ENCODE results near the gene KDM5B. TPM values are rescaled to one million over a fixed set of nuclear protein-coding genes. Genes with fewer than 3 reads are reported as not detected.
"Not testable (repeated sequence)": the region's sequence is repeated elsewhere in the genome, so short reads cannot be mapped to it uniquely, and the experiment has no call there.

Gene KDM5B
- total RNA-seq, 4 donors from 2014 or later = 21.8 to 180 (median 47.1) TPM

DNA sequence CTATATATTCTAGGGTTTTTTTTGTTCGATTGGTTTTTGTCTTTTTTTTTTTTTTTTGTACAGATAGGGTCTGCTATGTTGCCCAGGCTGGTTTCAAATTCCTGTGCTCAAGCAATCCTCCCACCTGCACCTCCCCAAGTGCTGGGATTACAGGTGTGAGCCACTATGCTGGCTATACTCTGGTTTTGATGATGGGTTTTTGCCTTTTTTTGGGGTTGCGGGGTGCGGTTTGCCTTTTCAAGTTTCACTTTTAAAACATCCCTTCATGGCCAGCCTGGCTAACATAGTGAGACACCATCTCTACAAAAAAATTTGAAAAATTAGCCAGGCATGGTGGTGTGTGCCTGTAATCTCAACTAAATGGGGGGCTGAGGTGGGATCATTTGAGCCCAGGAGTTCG is 10.0 kb downstream of the KDM5B start:
- Histone ChIP-seq H3K27me3 (no peaks in the 10 kb centered on the region), H3K9me3 (no peaks in the 10 kb centered on the region), H3K4me3 (no peak overlapping the region), H3K27ac (no peak overlapping the region), H3K4me1 (peaks cover 0 to 6% of the 10 kb centered on the region in 2 donors), H3K36me3 (no peaks in the 10 kb centered on the region)
- TF ChIP-seq, protein P1, sequence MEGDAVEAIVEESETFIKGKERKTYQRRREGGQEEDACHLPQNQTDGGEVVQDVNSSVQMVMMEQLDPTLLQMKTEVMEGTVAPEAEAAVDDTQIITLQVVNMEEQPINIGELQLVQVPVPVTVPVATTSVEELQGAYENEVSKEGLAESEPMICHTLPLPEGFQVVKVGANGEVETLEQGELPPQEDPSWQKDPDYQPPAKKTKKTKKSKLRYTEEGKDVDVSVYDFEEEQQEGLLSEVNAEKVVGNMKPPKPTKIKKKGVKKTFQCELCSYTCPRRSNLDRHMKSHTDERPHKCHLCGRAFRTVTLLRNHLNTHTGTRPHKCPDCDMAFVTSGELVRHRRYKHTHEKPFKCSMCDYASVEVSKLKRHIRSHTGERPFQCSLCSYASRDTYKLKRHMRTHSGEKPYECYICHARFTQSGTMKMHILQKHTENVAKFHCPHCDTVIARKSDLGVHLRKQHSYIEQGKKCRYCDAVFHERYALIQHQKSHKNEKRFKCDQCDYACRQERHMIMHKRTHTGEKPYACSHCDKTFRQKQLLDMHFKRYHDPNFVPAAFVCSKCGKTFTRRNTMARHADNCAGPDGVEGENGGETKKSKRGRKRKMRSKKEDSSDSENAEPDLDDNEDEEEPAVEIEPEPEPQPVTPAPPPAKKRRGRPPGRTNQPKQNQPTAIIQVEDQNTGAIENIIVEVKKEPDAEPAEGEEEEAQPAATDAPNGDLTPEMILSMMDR (IDR thresholded peaks at IDR 0.05) = no peak
- no peak for TF ChIP-seq POLR2A (IDR thresholded peaks at IDR 0.05)
- no peak for DNase-seq
- intact Hi-C loops (cut with DNase I; ENCODE audit: low total_unique reads) = no loop called here

DNA sequence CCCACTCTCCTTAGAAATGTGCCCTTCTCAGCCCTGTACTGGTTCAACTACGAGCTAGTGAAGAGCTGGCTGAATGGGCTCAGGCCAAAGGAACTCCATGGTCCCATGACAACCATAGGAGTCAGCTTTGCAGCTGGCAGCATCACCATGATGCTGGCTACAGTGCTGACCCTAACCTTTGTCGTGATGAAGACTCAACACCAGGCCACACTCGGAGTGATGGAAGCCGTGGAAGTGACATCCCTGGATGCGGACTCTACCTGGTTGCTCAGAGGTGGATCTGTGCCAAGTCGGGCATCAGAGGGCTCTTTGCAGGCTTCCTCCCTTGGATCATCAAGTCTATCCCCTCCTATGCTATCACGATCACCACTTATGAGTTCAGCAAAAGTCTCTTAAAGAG is 11.6 kb downstream of the KDM5B start:
- DNase-seq = no peak
- no peak for TF ChIP-seq POLR2A (IDR thresholded peaks at IDR 0.05)
- TF ChIP-seq, protein P1 (IDR thresholded peaks at IDR 0.05) = no peak
- intact Hi-C loops (cut with DNase I; ENCODE audit: low total_unique reads) = no loop called here
- Histone ChIP-seq H3K27ac (no peak overlapping the region), H3K4me3 (no peak overlapping the region), H3K9me3 (no peaks in the 10 kb centered on the region), H3K4me1 (peaks cover 0 to 6% of the 10 kb centered on the region in 2 donors), H3K27me3 (no peaks in the 10 kb centered on the region), H3K36me3 (no peaks in the 10 kb centered on the region)

- not testable (repeated sequence) for H3K27me3 ChIP-seq
Measured at GRCh38 chr1:202794931-202795330, 13.3 kb downstream of the KDM5B start.

GRCh38 chr1:202794051-202794740 is 14.0 kb downstream of the KDM5B start:
- DNase-seq = no peak
- Histone ChIP-seq H3K27me3 (no peaks in the 10 kb centered on the region), H3K36me3 (no peaks in the 10 kb centered on the region), H3K4me3 (no peak overlapping the region), H3K4me1 (peaks cover 0 to 6% of the 10 kb centered on the region in 2 donors), H3K27ac (no peak overlapping the region), H3K9me3 (no peaks in the 10 kb centered on the region)
- intact Hi-C loops (cut with DNase I; ENCODE audit: low total_unique reads) = no loop called here
- TF ChIP-seq, protein P1 (IDR thresholded peaks at IDR 0.05) = no peak
- TF ChIP-seq POLR2A (IDR thresholded peaks at IDR 0.05) = no peak

More at GRCh38 chr1:202794931-202795330, 13.3 kb downstream of the KDM5B start:
- H3K36me3 ChIP-seq; H3K4me1 ChIP-seq; H3K9me3 ChIP-seq; H3K4me3 ChIP-seq; H3K27ac ChIP-seq; intact Hi-C loops (cut with DNase I; ENCODE audit: low total_unique reads); DNase-seq: not testable (repeated sequence)

- no peaks in the 10 kb centered on the region for H3K36me3 ChIP-seq
- no peaks in the 10 kb centered on the region for H3K9me3 ChIP-seq
- H3K4me1 ChIP-seq = peaks cover 0 to 6% of the 10 kb centered on the region in 2 donors
- intact Hi-C loops (cut with DNase I; ENCODE audit: low total_unique reads) = no loop called here
- TF ChIP-seq, protein P1 (IDR thresholded peaks at IDR 0.05) = no peak
- TF ChIP-seq POLR2A (IDR thresholded peaks at IDR 0.05) = no peak
- no peak overlapping the region for H3K27ac ChIP-seq
- DNase-seq = no peak
- no peaks in the 10 kb centered on the region for H3K27me3 ChIP-seq
- no peak overlapping the region for H3K4me3 ChIP-seq
Measured at GRCh38 chr1:202791077-202791747, 17.0 kb downstream of the KDM5B start.

Data from uterus (tissue), 4 donors.